ENCODE data around the gene OPRD1.
"Not testable (repeated sequence)": the region's sequence is repeated elsewhere in the genome, so short reads cannot be mapped to it uniquely, and the experiment has no call there.

The OPRD1 gene

GRCh38 chr1:28847207-28847606 lies 35.2 kb downstream of the OPRD1 start:
- DNase-seq (ENCODE audit: low spot score): not testable (repeated sequence)

- no peak for DNase-seq (ENCODE audit: low spot score)
These were observed 36.4 kb downstream of the OPRD1 start for GRCh38 chr1:28848416-28848815.

GRCh38 chr1:28853093-28853742 lies 41.2 kb downstream of the OPRD1 start:
- DNase-seq (ENCODE audit: low spot score): no peak

- not testable (repeated sequence) for DNase-seq (ENCODE audit: low spot score)
These were observed 42.4 kb downstream of the OPRD1 start for GRCh38 chr1:28854406-28854805.

GRCh38 chr1:28855046-28855445 lies 43.1 kb downstream of the OPRD1 start:
- DNase-seq (ENCODE audit: low spot score): no peak

GRCh38 chr1:28855469-28855951 lies 43.5 kb downstream of the OPRD1 start:
- DNase-seq (ENCODE audit: low spot score): no peak

- no peak for DNase-seq (ENCODE audit: low spot score)
These were observed 44.0 kb downstream of the OPRD1 start for GRCh38 chr1:28855969-28856368.

GRCh38 chr1:28860332-28861073 lies 48.5 kb downstream of the OPRD1 start:
- DNase-seq (ENCODE audit: low spot score): peak; percentile 50

GRCh38 chr1:28862571-28863403 lies 50.8 kb downstream of the OPRD1 start:
- DNase-seq (ENCODE audit: low spot score): no peak

GRCh38 chr1:28864695-28865094 lies 52.7 kb downstream of the OPRD1 start:
- DNase-seq (ENCODE audit: low spot score): no peak

- no peak for DNase-seq (ENCODE audit: low spot score)
These were observed 54.2 kb downstream of the OPRD1 start for GRCh38 chr1:28865997-28866650.

- DNase-seq (ENCODE audit: low spot score): no peak
These were observed 55.9 kb downstream of the OPRD1 start for GRCh38 chr1:28867850-28868249.

GRCh38 chr1:28869952-28870351 lies 58.0 kb downstream of the OPRD1 start:
- no peak for DNase-seq (ENCODE audit: low spot score)

GRCh38 chr1:28871631-28872401 lies 59.8 kb downstream of the OPRD1 start:
- DNase-seq (ENCODE audit: low spot score): no peak

- DNase-seq (ENCODE audit: low spot score): not testable (repeated sequence)
These were observed 63.2 kb downstream of the OPRD1 start for GRCh38 chr1:28875134-28875533.

GRCh38 chr1:28877132-28877781 lies 65.3 kb downstream of the OPRD1 start:
- DNase-seq (ENCODE audit: low spot score): peak; percentile 83

- no peak for DNase-seq (ENCODE audit: low spot score)
These were observed 66.8 kb downstream of the OPRD1 start for GRCh38 chr1:28878796-28879195.

- DNase-seq (ENCODE audit: low spot score): peak; percentile 92
These were observed 70.1 kb downstream of the OPRD1 start for GRCh38 chr1:28882009-28882628.

GRCh38 chr1:28883242-28883616 lies 71.3 kb downstream of the OPRD1 start:
- DNase-seq (ENCODE audit: low spot score): no peak

GRCh38 chr1:28885472-28885877 lies 73.5 kb downstream of the OPRD1 start:
- no peak for DNase-seq (ENCODE audit: low spot score)

Data from RKO (cell line).